Measurements from ENCODE around the gene TGFB1.

DNA sequence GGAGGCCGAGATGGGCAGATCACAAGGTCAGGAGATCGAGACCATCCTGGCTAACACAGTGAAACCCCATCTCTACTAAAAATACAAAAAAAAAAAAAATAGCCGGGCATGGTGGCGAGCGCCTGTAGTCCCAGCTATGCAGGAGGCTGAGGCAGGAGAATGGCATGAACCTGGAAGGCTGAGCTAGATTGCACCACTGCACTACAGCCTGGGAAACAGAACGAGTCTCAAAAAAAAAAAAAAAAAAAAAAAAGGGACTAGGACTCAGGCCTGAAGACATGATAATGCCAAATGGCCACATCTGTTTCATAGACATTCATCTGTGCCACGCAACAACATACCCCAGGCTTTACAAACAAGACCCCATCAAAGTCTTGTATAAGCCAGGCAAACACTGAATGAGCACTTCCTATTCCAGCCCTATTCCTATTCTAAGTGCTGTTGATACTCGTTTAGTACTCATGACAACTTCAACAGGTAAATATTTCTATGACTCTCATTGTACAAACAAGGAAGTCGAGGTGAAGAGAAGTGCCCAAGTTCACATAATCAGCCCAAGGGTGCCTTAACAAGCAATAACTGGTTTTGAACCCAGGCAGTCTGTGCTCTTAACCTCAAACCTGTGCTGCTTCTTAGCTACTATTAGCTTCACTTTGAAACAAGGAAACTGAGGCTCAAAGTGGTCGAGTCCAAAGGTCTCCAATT is 8.6 kb upstream of the TGFB1 start:
- TF ChIP-seq, protein P1, sequence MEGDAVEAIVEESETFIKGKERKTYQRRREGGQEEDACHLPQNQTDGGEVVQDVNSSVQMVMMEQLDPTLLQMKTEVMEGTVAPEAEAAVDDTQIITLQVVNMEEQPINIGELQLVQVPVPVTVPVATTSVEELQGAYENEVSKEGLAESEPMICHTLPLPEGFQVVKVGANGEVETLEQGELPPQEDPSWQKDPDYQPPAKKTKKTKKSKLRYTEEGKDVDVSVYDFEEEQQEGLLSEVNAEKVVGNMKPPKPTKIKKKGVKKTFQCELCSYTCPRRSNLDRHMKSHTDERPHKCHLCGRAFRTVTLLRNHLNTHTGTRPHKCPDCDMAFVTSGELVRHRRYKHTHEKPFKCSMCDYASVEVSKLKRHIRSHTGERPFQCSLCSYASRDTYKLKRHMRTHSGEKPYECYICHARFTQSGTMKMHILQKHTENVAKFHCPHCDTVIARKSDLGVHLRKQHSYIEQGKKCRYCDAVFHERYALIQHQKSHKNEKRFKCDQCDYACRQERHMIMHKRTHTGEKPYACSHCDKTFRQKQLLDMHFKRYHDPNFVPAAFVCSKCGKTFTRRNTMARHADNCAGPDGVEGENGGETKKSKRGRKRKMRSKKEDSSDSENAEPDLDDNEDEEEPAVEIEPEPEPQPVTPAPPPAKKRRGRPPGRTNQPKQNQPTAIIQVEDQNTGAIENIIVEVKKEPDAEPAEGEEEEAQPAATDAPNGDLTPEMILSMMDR (conservative IDR thresholded peaks at IDR 0.05; ENCODE audit: low read length) = no peak
- no peak for TF ChIP-seq EZH2phosphoT487 (IDR thresholded peaks at IDR 0.05; ENCODE audit: borderline replicate concordance)

All from Loucy (cell line).